MM.1S (cell line): ENCODE data around the gene CDRT15.

Experiments used
- CTCF ChIP-seq: fragments of 300-600 bp; sonication (generic); IDR thresholded peaks from 2 replicates; pipeline ENCODE4 v1.5.1; 2016; ENCODE audit warnings: antibody characterized with exemption, low read length, mixed read lengths
- EZH2 ChIP-seq: fragments of 300-600 bp; sonication (generic); optimal IDR thresholded peaks from 2 replicates; pipeline ENCODE3; 2017; ENCODE audit warnings: low read depth, mild to moderate bottlenecking, antibody characterized with exemption, low read length, mixed read lengths
- EZH2phosphoT487 ChIP-seq: fragments of 300-600 bp; sonication (generic); IDR thresholded peaks from 2 replicates; pipeline ENCODE4 v1.6.1; 2018; ENCODE audit warnings: antibody characterized with exemption, low read length

- TF ChIP-seq CTCF (no peak), EZH2 (no peak), EZH2phosphoT487 (no peak)
Measured at GRCh38 chr17:14211801-14212200, 24.9 kb downstream of the CDRT15 start.
